GM23338 (cell line): ENCODE data around the gene GLDC.

Source experiments
- CREB1 ChIP-seq: fragments of 250-450 bp; sonication (Bioruptor Pico); IDR thresholded peaks from 2 replicates; pipeline ENCODE4 v1.5.0; 2020; ENCODE audit warnings: low read depth, mild to moderate bottlenecking, moderate library complexity
- CTCF ChIP-seq, 2 experiments: fragments of 200-600 bp in 1 of 2; sonication (generic) in 1 of 2; conservative IDR thresholded peaks; 2 replicates each; pipeline versions ENCODE4 v1.5.1 to v1.6.1; 2016 to 2017; ENCODE audit warnings: antibody characterized with exemption in 2 of 2, low read depth in 2 of 2, mild to moderate bottlenecking in 2 of 2, moderate library complexity in 1 of 2
- EZH2 ChIP-seq: fragments of 200-600 bp; sonication (generic); IDR thresholded peaks from one replicate; pipeline ENCODE4 v1.8.0; 2017; ENCODE audit warnings: antibody characterized with exemption, mild to moderate bottlenecking, low read depth; ENCODE audit not compliant: unreplicated experiment
- EZH2phosphoT487 ChIP-seq: fragments of 200-600 bp; sonication (generic); IDR thresholded peaks from one replicate; pipeline ENCODE4 v1.8.1; 2018; ENCODE audit warnings: antibody characterized with exemption; ENCODE audit not compliant: unreplicated experiment
- JUNB ChIP-seq: IDR thresholded peaks from one replicate; pipeline ENCODE4 v1.6.1; 2016; ENCODE audit warnings: antibody characterized with exemption; ENCODE audit not compliant: unreplicated experiment
- NANOG ChIP-seq: IDR thresholded peaks from 2 replicates; pipeline ENCODE4 v1.6.1; 2016; ENCODE audit warnings: antibody characterized with exemption, borderline replicate concordance
- POLR2AphosphoS5 ChIP-seq: IDR thresholded peaks from 2 replicates; pipeline ENCODE4 v1.6.1; 2016; ENCODE audit warnings: antibody characterized with exemption, low read depth
- STAT1 ChIP-seq: IDR thresholded peaks from one replicate; pipeline ENCODE4 v1.6.1; 2016; ENCODE audit warnings: antibody characterized with exemption; ENCODE audit not compliant: unreplicated experiment
- ZNF114 ChIP-seq: fragments of 250-450 bp; sonication (Bioruptor Pico); IDR thresholded peaks from 2 replicates; pipeline ENCODE4 v1.5.0; 2020; ENCODE audit warnings: mild to moderate bottlenecking, moderate library complexity
- ZNF331 ChIP-seq: fragments of 250-450 bp; sonication (Bioruptor Pico); IDR thresholded peaks from 2 replicates; pipeline ENCODE4 v1.5.0; 2020; ENCODE audit warnings: low read depth, mild to moderate bottlenecking, moderate library complexity
- ZNF462 ChIP-seq: fragments of 250-450 bp; sonication (Bioruptor Pico); IDR thresholded peaks from 2 replicates; pipeline ENCODE4 v1.5.0; 2020; ENCODE audit warnings: mild to moderate bottlenecking, moderate library complexity
- TF ChIP-seq, protein P1 (sequence below): IDR thresholded peaks from one replicate; pipeline ENCODE4 v1.6.1; 2018; ENCODE audit warnings: antibody characterized with exemption; ENCODE audit not compliant: unreplicated experiment
- TF ChIP-seq, protein P2 (sequence below): IDR thresholded peaks from 2 replicates; pipeline ENCODE4 v1.6.1; 2016; ENCODE audit warnings: antibody characterized with exemption

DNA sequence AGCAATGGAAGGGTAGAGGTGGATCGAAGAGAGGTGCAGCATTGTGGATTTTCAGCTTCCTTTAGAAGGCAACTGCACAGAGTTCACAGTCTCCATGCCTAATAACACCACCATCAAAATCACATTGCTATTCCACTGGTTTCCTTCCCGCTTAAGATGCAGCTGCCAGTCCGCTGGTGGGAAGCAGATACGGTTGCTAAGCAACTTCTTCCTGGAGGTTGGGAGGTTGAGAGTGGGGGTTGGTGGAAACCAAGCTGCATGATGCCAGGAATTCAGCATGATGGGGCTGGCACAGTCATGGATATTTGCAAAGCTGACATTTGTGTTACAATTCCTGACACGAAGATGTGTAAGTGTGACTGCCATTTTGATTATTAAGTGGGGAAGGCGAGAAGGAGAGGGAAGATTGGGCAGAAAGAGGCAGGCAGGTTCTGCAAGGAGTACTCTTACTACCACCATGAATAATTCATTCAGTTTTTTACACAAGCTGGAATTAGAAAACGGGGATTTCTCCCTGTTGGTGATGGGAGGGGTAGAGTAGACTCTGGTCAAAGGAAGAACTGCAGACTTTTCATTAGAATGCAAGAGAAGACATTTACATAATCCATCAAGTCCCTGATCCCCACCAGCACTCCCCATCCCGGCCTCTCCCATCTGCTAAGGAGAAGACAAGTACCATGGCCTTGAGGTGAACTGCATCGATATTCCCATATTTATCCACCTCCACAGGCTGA, 87.5 kb downstream of the GLDC start:
- TF ChIP-seq POLR2AphosphoS5 (no peak), CTCF (conservative IDR thresholded peaks at IDR 0.05; ENCODE audit: low read depth in 2 of 2) (no peak), EZH2 (no peak), NANOG (no peak), EZH2phosphoT487 (no peak), ZNF114 (CRISPR knock-in tag) (no peak), CREB1 (CRISPR knock-in tag) (no peak), STAT1 (no peak), JUNB (no peak), ZNF331 (CRISPR knock-in tag) (no peak), ZNF462 (CRISPR knock-in tag) (no peak)
- TF ChIP-seq, protein P1, sequence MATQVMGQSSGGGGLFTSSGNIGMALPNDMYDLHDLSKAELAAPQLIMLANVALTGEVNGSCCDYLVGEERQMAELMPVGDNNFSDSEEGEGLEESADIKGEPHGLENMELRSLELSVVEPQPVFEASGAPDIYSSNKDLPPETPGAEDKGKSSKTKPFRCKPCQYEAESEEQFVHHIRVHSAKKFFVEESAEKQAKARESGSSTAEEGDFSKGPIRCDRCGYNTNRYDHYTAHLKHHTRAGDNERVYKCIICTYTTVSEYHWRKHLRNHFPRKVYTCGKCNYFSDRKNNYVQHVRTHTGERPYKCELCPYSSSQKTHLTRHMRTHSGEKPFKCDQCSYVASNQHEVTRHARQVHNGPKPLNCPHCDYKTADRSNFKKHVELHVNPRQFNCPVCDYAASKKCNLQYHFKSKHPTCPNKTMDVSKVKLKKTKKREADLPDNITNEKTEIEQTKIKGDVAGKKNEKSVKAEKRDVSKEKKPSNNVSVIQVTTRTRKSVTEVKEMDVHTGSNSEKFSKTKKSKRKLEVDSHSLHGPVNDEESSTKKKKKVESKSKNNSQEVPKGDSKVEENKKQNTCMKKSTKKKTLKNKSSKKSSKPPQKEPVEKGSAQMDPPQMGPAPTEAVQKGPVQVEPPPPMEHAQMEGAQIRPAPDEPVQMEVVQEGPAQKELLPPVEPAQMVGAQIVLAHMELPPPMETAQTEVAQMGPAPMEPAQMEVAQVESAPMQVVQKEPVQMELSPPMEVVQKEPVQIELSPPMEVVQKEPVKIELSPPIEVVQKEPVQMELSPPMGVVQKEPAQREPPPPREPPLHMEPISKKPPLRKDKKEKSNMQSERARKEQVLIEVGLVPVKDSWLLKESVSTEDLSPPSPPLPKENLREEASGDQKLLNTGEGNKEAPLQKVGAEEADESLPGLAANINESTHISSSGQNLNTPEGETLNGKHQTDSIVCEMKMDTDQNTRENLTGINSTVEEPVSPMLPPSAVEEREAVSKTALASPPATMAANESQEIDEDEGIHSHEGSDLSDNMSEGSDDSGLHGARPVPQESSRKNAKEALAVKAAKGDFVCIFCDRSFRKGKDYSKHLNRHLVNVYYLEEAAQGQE = no peak
- TF ChIP-seq, protein P2, sequence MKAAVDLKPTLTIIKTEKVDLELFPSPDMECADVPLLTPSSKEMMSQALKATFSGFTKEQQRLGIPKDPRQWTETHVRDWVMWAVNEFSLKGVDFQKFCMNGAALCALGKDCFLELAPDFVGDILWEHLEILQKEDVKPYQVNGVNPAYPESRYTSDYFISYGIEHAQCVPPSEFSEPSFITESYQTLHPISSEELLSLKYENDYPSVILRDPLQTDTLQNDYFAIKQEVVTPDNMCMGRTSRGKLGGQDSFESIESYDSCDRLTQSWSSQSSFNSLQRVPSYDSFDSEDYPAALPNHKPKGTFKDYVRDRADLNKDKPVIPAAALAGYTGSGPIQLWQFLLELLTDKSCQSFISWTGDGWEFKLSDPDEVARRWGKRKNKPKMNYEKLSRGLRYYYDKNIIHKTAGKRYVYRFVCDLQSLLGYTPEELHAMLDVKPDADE = no peak
